HEK293T (cell line): Measurements from ENCODE around the gene RHD.

Experiments
- BHLHE40 ChIP-seq: fragments of 450-650 bp; IDR thresholded peaks from 2 replicates; pipeline ENCODE4 v1.6.1; 2016; ENCODE audit warnings: mild to moderate bottlenecking, moderate library complexity, borderline replicate concordance
- ELF4 ChIP-seq: fragments of 450-650 bp; IDR thresholded peaks from 2 replicates; pipeline ENCODE4 v1.6.1; 2017; ENCODE audit warnings: antibody characterized with exemption
- FOXA1 ChIP-seq: fragments of 450-650 bp; IDR thresholded peaks from 2 replicates; pipeline ENCODE4 v1.6.1; 2016; ENCODE audit warnings: mild to moderate bottlenecking
- FOXM1 ChIP-seq: fragments of 450-650 bp; IDR thresholded peaks from 2 replicates; pipeline ENCODE4 v1.6.1; 2017; ENCODE audit warnings: mild to moderate bottlenecking, borderline replicate concordance
- LEF1 ChIP-seq: fragments of 450-650 bp; IDR thresholded peaks from 2 replicates; pipeline ENCODE4 v1.6.1; 2017; ENCODE audit warnings: mild to moderate bottlenecking, borderline replicate concordance
- SP1 ChIP-seq: fragments of 450-650 bp; IDR thresholded peaks from 2 replicates; pipeline ENCODE4 v1.6.1; 2017
- SUZ12 ChIP-seq: fragments of 450-650 bp; IDR thresholded peaks from 2 replicates; pipeline ENCODE4 v1.6.1; 2016; ENCODE audit warnings: mild to moderate bottlenecking
- TARDBP ChIP-seq: fragments of 450-650 bp; IDR thresholded peaks from 2 replicates; pipeline ENCODE4 v1.6.1; 2016

- TF ChIP-seq BHLHE40 (no peak), TARDBP (no peak), FOXM1 (no peak), SP1 (no peak), FOXA1 (no peak), LEF1 (no peak), SUZ12 (no peak), ELF4 (no peak)
Observed at GRCh38 chr1:25253911-25254310, 18.4 kb upstream of the RHD start.
